Keratinocyte (primary cell): ENCODE data around the gene DNAH2.

ENCODE experiments used
- EZH2 ChIP-seq: IDR thresholded peaks from one replicate; pipeline ENCODE4 v1.6.1; 2012; ENCODE audit warnings: inconsistent platforms, mild to moderate bottlenecking, low read length, moderate library complexity
- TF ChIP-seq, protein P1 (sequence below), 3 experiments: IDR thresholded peaks in 1 of 3; conservative IDR thresholded peaks in 1 of 3; optimal IDR thresholded peaks in 1 of 3; 2 replicates in 2 of 3; 3 replicates in 1 of 3; pipeline versions ENCODE3 to v1.5.1; 2011; ENCODE audit warnings: low read length in 3 of 3, mild to moderate bottlenecking in 3 of 3, moderate library complexity in 2 of 3, control low read depth in 1 of 3, inconsistent platforms in 1 of 3; ENCODE audit not compliant: insufficient read depth in 2 of 3; ENCODE audit errors: extremely low read depth in 1 of 3

DNA sequence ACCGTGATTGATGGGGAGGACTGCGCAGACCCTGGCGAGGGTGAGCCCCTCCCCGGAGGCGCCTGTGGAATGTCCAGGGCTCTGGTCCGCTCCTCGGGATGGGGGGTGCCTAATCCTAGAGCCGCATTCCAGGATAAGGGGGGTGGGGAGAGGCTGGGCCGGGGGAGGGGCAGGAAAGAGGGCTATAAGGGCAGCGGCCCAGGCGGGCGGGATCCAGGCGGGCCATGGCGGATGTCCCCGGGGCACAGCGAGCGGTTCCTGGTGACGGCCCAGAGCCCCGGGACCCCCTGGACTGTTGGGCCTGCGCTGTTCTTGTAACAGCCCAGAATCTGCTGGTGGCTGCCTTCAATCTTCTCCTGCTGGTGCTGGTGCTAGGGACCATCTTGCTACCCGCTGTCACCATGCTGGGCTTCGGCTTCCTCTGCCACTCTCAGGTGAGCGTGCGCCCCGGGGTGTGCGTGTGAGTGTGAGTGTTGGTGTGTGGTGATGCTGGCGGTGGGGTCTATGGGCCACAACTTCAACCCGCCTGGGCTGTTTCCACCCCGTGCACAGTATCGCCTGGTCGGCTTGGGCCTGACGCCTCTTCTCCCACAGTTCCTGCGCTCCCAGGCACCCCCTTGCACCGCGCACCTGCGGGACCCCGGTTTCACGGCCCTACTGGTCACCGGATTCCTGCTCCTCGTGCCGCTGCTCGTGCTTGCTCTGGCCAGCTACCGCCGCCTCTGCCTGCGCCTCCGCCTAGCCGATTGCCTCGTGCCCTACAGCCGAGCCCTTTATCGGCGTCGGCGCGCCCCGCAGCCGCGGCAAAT is 137.5 kb downstream of the DNAH2 start, which contains the start of gene TMEM88:
- TF ChIP-seq, protein P1, sequence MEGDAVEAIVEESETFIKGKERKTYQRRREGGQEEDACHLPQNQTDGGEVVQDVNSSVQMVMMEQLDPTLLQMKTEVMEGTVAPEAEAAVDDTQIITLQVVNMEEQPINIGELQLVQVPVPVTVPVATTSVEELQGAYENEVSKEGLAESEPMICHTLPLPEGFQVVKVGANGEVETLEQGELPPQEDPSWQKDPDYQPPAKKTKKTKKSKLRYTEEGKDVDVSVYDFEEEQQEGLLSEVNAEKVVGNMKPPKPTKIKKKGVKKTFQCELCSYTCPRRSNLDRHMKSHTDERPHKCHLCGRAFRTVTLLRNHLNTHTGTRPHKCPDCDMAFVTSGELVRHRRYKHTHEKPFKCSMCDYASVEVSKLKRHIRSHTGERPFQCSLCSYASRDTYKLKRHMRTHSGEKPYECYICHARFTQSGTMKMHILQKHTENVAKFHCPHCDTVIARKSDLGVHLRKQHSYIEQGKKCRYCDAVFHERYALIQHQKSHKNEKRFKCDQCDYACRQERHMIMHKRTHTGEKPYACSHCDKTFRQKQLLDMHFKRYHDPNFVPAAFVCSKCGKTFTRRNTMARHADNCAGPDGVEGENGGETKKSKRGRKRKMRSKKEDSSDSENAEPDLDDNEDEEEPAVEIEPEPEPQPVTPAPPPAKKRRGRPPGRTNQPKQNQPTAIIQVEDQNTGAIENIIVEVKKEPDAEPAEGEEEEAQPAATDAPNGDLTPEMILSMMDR (optimal IDR thresholded peaks at IDR 0.05 in 1 of 3, IDR thresholded peaks at IDR 0.05 in 1 of 3, conservative IDR thresholded peaks at IDR 0.05 in 1 of 3; ENCODE audit: extremely low read depth in 1 of 3, insufficient read depth in 2 of 3, low read length in 3 of 3) = no peak
- no peak for TF ChIP-seq EZH2
